Ishikawa (cell line): ENCODE data around the gene PLCH1.

Source experiments
- CEBPB ChIP-seq: IDR thresholded peaks from 2 replicates; pipeline ENCODE4 v1.6.1; 2012
- CREB1 ChIP-seq: IDR thresholded peaks from 2 replicates; pipeline ENCODE4 v1.6.1; 2012; ENCODE audit warnings: low read depth
- EGR1 ChIP-seq: IDR thresholded peaks from 2 replicates; pipeline ENCODE4 v1.6.1; 2012
- EP300 ChIP-seq: IDR thresholded peaks from 2 replicates; pipeline ENCODE4 v1.6.1; 2012; ENCODE audit warnings: borderline replicate concordance
- FOXM1 ChIP-seq: IDR thresholded peaks from 2 replicates; pipeline ENCODE4 v1.6.1; 2012; ENCODE audit warnings: low read depth, borderline replicate concordance
- NFIC ChIP-seq: IDR thresholded peaks from 2 replicates; pipeline ENCODE4 v1.6.1; 2012
- RAD21 ChIP-seq: IDR thresholded peaks from 2 replicates; pipeline ENCODE4 v1.6.1; 2012; ENCODE audit warnings: low read depth
- REST ChIP-seq: IDR thresholded peaks from 2 replicates; pipeline ENCODE4 v1.6.1; 2012; ENCODE audit warnings: low read depth, mild to moderate bottlenecking
- TAF1 ChIP-seq: IDR thresholded peaks from 2 replicates; pipeline ENCODE4 v1.6.1; 2012; ENCODE audit warnings: low read depth, mild to moderate bottlenecking
- TCF12 ChIP-seq: IDR thresholded peaks from 2 replicates; pipeline ENCODE4 v1.6.1; 2012; ENCODE audit warnings: low read depth
- TEAD4 ChIP-seq: IDR thresholded peaks from 2 replicates; pipeline ENCODE4 v1.6.1; 2012
- USF1 ChIP-seq: IDR thresholded peaks from 2 replicates; pipeline ENCODE4 v1.6.1; 2012
- YY1 ChIP-seq: IDR thresholded peaks from 2 replicates; pipeline ENCODE4 v1.6.1; 2012; ENCODE audit warnings: low read depth
- ZBTB7A ChIP-seq: IDR thresholded peaks from 2 replicates; pipeline ENCODE4 v1.6.1; 2012; ENCODE audit warnings: low read depth
- TF ChIP-seq, protein P1 (sequence below): IDR thresholded peaks from 2 replicates; pipeline ENCODE4 v1.6.1; 2012

The PLCH1 gene

DNA sequence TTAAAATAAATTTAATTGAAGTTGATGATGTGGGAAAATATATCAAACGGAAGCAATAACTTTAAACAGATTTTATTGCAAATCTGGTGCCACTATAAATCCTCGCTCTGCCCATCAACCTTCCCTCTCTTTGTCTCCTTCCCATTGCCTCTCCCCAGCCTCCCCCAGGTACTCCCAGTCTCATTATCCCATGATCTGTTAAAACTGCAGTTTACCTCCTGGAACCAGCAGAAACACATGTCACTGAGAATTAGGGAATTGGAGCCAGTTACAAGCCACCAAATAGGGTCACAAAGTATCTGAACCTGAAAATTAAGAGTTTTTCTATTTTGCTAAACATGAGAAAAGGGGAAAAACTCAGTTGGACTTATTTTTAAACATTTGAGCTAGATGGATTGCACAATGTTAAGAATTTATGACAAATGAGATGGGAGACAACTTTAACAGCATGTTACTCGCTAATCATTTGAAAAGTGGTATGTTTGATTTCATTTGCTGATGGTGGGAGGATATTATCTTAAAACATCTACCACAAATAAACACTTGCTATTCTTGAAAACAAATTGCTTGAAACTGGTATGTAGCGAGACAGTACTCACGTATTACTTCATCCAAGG is 2.4 kb downstream of the PLCH1 start:
- TF ChIP-seq TCF12 (no peak), CREB1 (no peak), TAF1 (no peak), RAD21 (no peak), YY1 (no peak), TEAD4 (no peak), REST (no peak), FOXM1 (no peak), ZBTB7A (no peak), NFIC (no peak), EGR1 (no peak), CEBPB (no peak)
- TF ChIP-seq, protein P1, sequence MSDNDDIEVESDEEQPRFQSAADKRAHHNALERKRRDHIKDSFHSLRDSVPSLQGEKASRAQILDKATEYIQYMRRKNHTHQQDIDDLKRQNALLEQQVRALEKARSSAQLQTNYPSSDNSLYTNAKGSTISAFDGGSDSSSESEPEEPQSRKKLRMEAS, result no peak

GRCh38 chr3:155741603-155742002 is 3.3 kb downstream of the PLCH1 start:
- TF ChIP-seq NFIC, result no peak
- TF ChIP-seq FOXM1, result no peak
- TF ChIP-seq YY1, result no peak
- TF ChIP-seq TAF1, result no peak
- no peak for TF ChIP-seq ZBTB7A
- no peak for TF ChIP-seq CREB1
- TF ChIP-seq EP300, result no peak
- no peak for TF ChIP-seq CEBPB
- TF ChIP-seq TEAD4, result no peak
- TF ChIP-seq TCF12, result no peak
- no peak for TF ChIP-seq RAD21
- no peak for TF ChIP-seq EGR1
- TF ChIP-seq USF1, result no peak

DNA sequence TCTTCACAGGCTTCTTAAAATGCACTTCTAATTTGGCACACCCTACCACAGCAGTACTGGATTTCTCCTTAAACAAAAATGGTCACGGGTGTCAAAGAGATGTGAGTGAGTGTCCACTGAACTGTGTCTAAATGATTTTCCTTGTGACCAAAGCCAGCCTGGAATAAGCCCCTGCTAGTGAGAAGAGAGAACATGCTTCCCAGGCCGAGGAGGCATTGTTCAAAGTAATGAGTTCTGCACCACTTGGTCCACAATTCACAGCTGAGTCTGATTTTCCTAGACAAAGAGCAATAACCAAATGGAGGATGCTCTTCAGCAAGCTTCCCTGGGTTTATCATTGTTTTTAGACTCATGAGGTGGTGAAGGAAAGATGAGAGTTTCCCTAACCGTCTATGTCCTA is 3.8 kb downstream of the PLCH1 start:
- TF ChIP-seq, protein P1, result no peak
- TF ChIP-seq TAF1 (no peak), REST (no peak), EGR1 (no peak), YY1 (no peak), TCF12 (no peak), CREB1 (no peak), ZBTB7A (no peak), EP300 (no peak), NFIC (no peak), TEAD4 (no peak)

DNA sequence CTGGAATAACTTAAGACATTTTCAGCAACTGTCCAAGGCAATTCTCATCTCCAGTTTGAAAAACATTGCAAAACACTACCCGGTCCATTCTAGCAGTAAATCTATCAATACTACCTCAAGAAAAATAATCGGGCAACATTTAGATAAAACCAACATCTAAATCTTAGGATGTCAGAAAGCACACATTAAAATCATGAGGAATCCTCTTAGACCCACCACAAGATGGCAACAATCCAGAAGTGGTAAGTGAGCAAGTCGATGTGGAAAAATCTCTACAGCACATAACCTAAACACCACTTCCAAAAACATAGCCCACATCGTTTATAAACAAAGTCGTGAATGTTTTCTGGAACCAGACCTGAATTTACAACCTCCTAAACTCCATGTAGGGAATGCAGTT is 5.7 kb downstream of the PLCH1 start:
- TF ChIP-seq, protein P1, result no peak
- TF ChIP-seq TAF1, result no peak
- TF ChIP-seq TEAD4, result no peak

GRCh38 chr3:155738580-155739076 is 6.2 kb downstream of the PLCH1 start:
- TF ChIP-seq YY1 (no peak), REST (no peak), NFIC (no peak), ZBTB7A (no peak), FOXM1 (no peak), TEAD4 (no peak), RAD21 (no peak), USF1 (no peak), EP300 (no peak), CEBPB (no peak), EGR1 (no peak)
